ENCODE data around the gene RTP3.
"Not testable (repeated sequence)": the region's sequence is repeated elsewhere in the genome, so short reads cannot be mapped to it uniquely, and the experiment has no call there.

RTP3 gene

DNA sequence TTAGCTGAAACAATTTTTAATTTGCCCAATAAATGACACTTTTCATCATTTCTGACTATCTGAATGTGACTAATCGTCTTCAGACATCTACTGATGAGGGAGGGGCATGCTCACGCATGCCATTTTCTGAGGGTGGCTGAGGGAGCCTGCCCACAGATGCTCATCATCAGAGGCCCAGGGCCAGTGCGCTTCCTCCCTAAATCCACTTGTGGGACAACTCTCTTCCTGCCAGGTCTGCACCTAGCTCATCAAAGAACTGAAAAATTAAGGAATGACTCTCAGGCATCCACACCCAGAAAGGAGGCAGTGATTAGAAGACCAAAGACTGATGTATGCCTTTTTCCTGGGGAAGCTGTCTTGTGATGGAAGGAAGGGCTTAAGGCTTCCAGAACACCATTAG, 22.8 kb downstream of the RTP3 start:
- DNase-seq, result no peak

- no peak for DNase-seq
Observed at GRCh38 chr3:46521096-46521495, 23.3 kb downstream of the RTP3 start.

DNA sequence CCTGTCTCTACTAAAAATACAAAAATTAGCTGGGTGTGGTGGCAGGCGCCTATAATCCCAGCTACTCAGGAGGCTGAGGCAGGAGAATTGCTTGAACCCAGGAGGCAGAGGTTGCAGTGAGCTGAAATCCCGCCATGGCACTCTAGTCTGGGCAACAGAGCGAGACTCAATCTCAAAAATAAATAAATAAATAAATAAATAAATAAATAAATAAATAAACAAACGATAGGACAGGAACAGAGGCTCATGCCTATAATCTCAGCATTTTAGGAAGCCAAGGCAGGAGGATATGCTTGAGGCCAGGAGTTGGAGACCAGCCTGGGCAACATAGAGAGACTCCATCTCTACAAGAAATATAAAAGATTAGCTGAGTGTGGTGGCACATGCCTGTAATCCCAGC, 24.4 kb downstream of the RTP3 start:
- DNase-seq, result not testable (repeated sequence)

GRCh38 chr3:46523556-46523955, 25.8 kb downstream of the RTP3 start:
- DNase-seq, result no peak

- no peak for DNase-seq
Observed at GRCh38 chr3:46524008-46524407, 26.2 kb downstream of the RTP3 start.

DNA sequence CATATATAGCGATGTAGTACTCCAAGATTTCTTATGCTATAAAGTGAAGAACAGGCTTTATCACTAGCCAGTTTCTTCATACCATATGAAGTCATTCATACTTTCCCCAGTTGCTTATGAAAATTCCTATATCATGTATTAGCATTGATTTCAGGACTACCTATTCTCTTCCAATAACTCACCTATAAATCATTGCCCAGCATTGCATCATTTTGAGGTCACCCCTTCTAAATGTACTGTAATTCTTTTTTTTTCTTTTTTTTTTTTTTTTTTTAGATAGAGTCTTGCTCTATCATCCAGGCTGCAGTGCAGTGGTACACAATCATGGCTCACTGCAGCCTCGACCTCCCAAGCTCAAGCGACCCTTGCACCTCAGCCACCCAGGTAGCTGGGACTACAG, 27.1 kb downstream of the RTP3 start:
- DNase-seq, result no peak

GRCh38 chr3:46527239-46527638, 29.5 kb downstream of the RTP3 start:
- no peak for DNase-seq

DNA sequence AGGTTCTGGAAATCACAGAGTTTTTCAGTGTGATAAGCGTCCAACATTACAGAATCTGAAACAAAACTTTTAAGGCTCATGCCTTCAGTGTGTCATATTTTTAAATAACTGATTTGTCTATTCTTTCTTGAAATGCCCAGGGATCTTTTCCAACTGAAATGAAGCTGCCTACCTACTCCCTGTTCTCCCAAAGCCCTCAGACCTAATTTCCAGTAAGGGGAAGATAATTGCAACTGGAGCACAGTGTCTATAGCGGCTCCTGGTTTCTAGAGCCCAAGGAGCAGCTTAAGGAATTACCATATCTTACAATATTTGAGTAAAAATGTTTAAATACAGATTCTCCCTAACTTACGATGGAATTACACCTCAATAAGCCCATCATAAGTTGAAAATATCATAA, 35.3 kb downstream of the RTP3 start:
- no peak for DNase-seq

DNA sequence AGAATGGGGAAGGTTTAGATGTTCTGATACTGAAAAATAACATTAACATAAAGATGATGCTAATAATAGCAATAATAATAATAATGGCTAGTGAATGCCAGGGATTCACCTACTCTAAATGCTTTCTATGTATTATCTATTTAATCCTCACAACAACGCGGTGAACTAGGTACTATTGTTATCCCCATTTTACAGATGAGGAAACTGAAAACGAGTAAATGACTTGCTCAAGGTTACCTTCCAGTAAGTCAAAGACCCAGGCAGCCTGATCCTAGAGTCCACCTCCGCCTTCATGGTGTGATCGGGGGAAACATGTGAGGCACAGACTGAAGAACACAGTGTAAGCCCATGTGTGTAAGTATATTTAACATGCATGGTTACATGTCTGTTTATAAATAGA, 38.0 kb downstream of the RTP3 start:
- no peak for DNase-seq

DNA sequence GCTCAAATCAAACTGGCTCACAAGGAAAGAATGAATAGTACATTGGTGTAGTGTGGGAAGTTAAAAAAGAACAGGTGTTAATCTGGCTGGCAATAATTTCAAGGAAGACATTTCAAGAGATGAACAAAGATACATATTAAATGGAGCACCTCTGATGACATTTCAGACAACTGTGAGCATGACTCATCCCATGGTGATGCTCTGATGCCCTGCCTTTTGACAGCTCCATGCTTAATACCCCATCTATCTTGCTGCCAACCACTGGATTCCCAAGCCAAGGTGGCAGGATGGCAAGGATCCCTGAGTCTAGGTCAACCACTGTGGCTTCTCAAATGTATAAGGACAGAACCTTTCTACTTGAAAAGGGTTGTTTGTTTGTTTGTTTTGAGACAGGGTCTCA, 39.0 kb downstream of the RTP3 start:
- DNase-seq, result no peak

- DNase-seq, result no peak
Observed at GRCh38 chr3:46537316-46537715, 39.5 kb downstream of the RTP3 start.

- DNase-seq, result no peak
Observed at GRCh38 chr3:46537779-46538178, 40.0 kb downstream of the RTP3 start.

- DNase-seq, result not testable (repeated sequence)
Observed at GRCh38 chr3:46538425-46538802, 40.6 kb downstream of the RTP3 start.

GRCh38 chr3:46538803-46539442, 41.1 kb downstream of the RTP3 start:
- no peak for DNase-seq

- no peak for DNase-seq
Observed at GRCh38 chr3:46539443-46540005, 41.7 kb downstream of the RTP3 start.

- no peak for DNase-seq
Observed at GRCh38 chr3:46540550-46540949, 42.8 kb downstream of the RTP3 start.

GRCh38 chr3:46541835-46542234, 44.1 kb downstream of the RTP3 start:
- DNase-seq, result no peak

GRCh38 chr3:46542344-46542743, 44.6 kb downstream of the RTP3 start:
- no peak for DNase-seq

- no peak for DNase-seq
Observed at GRCh38 chr3:46542801-46543201, 45.0 kb downstream of the RTP3 start.

GRCh38 chr3:46544771-46545503, 47.2 kb downstream of the RTP3 start:
- DNase-seq, result no peak

GRCh38 chr3:46545818-46546630, 48.2 kb downstream of the RTP3 start:
- no peak for DNase-seq

GRCh38 chr3:46546896-46547440, 49.2 kb downstream of the RTP3 start:
- DNase-seq, result no peak

DNA sequence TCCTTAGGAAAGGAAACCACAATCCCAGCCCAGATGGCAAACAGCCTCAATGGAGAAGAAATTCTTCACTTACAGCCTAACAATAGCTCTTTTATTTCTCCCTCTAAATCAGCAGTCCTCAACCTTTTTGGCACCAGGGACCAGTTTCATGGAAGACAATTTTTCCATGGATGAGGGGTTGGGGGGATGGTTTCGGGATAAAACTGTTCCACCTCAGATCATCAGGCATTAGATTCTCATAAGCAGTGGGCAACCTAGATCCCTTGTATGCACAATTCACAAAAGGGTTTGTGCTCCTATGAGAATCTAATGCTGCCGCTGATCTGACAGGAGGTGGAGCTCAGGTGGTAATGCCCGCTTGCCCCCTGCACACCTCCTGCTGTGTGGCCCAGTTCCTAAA, 50.8 kb downstream of the RTP3 start:
- DNase-seq, result not testable (repeated sequence)

Data from NCI-H2029 treated with DMSO at 0.1 percent for 48 hours (cell line).